Body of pancreas (tissue), 4 donors: ENCODE results near the gene PALS1.

Source experiments
- POLR2A ChIP-seq, 3 donors: fragments of 450-650 bp; IDR thresholded peaks; one replicate each; pipeline ENCODE4 v1.6.1; 2016; ENCODE audit warnings: antibody characterized with exemption in 3 of 3, mild to moderate bottlenecking in 2 of 3
- TF ChIP-seq, protein P1 (sequence below), 7 experiments: fragments of 450-650 bp in 4 of 7; fragments of 200-600 bp in 3 of 7; sonication (generic) in 3 of 7; IDR thresholded peaks; one replicate each; pipeline ENCODE4 v1.5.1; 2016 to 2019; ENCODE audit warnings: antibody characterized with exemption in 7 of 7

DNA sequence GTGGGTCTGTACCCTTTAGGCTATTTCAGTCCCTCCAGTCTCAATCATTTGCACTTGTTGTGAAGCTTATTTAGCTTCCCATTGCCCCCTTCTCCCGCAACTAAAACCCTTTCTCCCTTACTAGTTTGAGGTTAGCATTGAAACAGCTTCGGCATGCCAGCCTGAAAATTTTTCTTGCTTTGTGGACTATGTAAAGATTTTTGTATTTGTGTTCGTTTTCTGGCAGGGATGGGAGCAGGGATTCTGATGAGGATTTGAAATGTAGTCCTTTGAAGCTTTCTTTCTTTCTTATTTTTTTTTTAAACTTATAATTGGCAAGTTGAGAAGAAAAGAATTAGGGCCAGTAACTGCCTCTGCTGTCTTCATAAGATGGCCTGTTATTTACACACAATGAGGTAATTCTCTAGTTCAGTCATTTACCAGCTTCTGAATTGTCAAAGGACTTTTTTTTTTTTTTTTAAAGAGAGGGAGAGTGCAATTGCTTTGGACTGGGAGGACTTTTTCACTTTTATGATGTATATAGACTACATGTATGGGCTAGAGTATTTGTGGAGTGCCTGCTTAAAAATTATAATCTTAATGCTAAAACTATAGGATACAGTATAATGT, 29.0 kb downstream of the PALS1 start:
- TF ChIP-seq, protein P1, sequence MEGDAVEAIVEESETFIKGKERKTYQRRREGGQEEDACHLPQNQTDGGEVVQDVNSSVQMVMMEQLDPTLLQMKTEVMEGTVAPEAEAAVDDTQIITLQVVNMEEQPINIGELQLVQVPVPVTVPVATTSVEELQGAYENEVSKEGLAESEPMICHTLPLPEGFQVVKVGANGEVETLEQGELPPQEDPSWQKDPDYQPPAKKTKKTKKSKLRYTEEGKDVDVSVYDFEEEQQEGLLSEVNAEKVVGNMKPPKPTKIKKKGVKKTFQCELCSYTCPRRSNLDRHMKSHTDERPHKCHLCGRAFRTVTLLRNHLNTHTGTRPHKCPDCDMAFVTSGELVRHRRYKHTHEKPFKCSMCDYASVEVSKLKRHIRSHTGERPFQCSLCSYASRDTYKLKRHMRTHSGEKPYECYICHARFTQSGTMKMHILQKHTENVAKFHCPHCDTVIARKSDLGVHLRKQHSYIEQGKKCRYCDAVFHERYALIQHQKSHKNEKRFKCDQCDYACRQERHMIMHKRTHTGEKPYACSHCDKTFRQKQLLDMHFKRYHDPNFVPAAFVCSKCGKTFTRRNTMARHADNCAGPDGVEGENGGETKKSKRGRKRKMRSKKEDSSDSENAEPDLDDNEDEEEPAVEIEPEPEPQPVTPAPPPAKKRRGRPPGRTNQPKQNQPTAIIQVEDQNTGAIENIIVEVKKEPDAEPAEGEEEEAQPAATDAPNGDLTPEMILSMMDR (IDR thresholded peaks at IDR 0.05), result no peak
- TF ChIP-seq POLR2A (IDR thresholded peaks at IDR 0.05), result no peak
